NCI-H2107 (cell line): ENCODE measurements around the gene NKAIN1.

Experiments used
- DNase-seq: peaks from one replicate; lab custom pipeline; 2025; lab: John Stamatoyannopoulos, UW

Gene NKAIN1

DNA sequence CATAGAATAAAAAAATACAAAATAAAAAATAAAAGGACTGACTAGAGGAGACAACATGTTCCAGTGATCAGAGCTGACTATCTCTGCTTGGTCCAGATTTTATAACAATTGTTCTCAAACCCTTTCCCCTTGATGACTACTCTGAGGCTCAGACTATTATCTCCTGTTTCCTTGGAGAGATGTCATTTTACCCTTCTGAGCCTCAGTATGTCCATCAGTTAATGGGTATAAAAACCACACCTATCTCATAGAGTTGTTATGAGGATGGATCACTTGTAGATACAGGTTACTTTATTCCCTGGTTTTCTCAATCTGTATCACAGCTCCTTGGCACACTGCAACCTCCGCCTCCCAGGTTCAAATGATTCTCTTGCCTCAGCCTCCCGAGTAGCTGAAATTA lies 7.0 kb downstream of the NKAIN1 start:
- DNase-seq: no peak

- DNase-seq: no peak
Observed at GRCh38 chr1:31231802-31232201, 7.9 kb downstream of the NKAIN1 start.

- no peak for DNase-seq
Observed at GRCh38 chr1:31230378-31230777, 9.3 kb downstream of the NKAIN1 start.

- no peak for DNase-seq
Observed at GRCh38 chr1:31228986-31229385, 10.7 kb downstream of the NKAIN1 start.

DNA sequence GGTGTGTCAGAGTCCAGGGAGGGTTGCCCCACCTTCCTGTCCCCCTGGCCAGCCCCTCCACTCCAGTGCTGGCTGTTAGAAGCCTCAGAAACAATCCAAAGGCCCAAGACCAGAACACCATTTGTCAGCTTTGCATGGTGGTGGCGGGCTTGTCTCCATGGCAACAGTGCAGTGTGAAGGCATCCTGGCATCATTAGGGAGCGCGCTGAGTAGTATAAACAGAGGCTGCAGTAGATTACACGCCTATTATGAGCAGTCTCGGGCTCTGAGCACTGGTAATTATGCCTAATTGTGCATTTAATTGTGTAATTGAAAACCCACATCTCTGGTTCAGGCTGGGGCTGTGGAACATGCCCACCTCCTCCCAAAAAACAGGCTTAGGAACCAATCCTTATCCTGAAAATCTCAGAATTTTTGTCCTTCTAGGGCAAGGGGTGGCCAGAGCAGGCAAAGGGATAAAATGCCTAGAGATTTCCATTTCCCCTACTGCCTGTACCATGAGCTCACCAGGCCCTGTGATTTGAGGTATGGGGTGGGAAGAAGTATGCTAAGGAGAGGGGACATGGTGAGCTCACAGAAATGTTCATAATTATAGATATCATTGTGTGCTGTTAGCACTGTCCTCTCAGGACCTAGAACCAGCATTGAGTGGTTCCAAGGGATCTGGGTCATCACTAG lies 11.7 kb downstream of the NKAIN1 start:
- no peak for DNase-seq

DNA sequence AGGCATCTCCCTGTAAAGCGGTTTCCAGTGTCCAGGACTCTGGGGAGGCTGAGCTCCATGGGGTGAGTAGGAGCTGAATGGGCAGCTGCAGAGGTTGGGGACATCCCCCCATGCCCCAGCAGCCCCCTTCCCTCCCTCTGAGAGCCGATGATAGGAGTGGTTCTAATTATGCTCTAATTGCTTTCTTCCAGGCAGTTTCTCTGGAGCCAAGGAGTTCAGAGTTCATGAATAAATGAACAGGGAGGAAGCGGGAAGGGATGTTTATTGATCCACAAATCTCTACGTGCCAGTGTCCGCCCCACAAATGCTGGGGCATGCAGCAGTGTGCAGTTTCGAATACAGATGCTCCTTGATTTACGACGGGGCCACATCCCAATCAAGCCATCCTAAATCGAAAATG lies 15.6 kb downstream of the NKAIN1 start:
- DNase-seq: no peak

- DNase-seq: no peak
Observed at GRCh38 chr1:31222176-31222575, 17.5 kb downstream of the NKAIN1 start.

DNA sequence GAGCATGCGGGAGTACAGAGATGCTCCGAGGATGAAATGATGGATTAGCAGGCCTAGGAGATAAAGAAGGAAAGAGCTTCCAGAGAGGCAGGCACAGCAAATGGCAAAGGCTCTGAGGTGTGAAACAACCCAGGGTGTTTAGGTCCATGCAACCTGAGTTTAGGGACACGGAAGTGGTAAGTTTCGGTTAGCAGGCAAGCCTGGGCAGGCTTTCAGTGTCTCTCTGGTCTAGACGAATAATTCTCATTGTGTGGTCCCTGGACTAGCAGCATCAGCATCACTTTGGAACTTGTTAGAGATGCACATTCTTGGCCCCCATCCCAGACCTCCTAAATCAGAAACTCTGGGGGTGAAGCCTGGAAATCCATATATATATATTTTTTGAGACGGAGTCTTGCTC lies 18.6 kb downstream of the NKAIN1 start:
- DNase-seq: no peak

- DNase-seq: no peak
Observed at GRCh38 chr1:31219489-31219888, 20.2 kb downstream of the NKAIN1 start.

DNA sequence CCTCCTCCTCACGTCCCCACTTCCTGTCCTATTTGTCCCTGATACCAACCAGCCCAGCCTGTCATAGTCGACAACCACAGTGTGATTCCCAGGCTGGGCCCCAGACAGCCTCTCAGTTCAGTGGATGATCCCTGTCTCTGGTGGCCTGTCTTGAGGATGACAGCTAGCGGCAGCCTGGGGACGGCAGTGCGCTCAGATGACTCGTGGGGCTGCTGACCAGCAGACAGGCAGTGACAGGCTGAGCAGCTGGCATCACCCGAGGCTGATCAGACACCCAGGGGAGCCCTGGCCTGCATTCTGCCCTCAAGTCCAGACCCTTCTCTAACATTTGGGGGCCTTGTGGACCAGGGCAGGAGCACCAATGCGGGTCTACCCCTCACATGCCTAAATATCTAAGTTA lies 21.0 kb downstream of the NKAIN1 start:
- no peak for DNase-seq

- DNase-seq: peak; percentile 59
Observed at GRCh38 chr1:31216016-31216415, 23.7 kb downstream of the NKAIN1 start.

DNA sequence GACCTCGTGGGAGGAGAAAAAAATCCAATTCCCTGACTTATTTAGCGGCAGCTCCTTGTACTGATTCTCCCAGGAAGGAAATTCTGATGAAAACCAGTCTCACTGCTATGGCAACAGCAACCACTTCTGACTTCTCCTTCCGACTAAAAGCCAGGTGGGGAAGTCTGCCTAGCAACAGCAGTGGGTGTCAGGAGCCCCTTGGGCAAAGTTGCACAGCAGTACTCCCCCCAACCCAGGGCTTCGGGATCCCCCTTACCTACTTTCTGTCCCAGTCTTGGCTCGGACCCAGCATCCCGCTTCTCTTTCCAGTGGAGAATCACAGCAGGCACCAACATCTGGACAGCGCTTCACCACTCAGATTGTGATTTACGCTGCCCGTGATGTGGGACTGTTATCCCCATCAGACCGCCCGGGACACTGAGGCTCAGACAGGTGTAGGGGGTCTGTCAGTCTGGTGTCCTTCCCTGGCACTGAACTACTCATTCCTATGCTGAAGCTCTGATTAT lies 24.6 kb downstream of the NKAIN1 start:
- DNase-seq: no peak

GRCh38 chr1:31214316-31215064 lies 25.2 kb downstream of the NKAIN1 start:
- no peak for DNase-seq

DNA sequence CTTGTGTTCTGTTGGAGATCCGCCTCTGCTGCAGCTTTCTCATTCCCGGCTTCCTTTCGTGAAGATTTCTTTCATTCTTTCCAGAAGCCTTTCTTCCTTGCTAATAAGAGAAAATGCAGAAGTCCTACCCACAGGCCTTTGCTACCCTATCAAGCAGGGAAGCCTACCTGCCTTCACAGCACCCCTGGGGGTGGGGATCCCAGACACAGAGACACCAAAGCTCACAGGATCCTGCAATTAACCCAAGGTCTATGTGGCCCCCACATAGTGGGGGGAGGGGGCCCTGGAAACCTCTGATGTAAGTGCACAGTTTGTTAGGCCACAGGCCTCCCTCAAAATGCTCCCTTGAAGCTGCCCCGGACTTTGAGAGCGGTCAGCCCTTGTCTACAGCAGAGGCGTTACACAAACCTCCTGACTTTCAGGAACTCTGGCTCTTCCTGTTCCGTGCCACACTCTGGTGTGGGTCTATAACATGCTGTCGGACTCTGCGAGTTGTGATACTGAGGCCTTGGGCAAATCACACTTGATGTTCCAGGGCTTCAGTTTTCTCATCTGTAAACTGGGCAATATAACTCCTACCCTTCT lies 31.2 kb downstream of the NKAIN1 start:
- no peak for DNase-seq

DNA sequence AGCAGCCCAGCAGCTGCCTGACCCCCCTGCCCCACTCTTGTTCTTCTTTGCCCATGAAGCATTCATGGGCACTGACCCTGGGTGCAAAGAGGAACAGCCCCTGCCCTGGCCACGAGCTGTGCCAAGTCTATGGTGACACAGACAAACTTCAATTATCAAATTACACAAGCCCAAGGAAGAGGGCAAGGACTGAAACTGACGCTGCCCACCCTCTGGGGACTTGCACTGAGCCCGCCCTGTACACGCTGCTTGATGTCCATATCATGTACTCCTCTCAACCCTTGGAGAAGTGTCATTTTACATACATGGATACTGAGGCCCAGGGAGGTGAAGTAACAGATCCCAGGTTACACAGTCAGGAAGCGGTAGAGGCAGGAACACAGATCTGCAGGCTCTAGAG lies 32.1 kb downstream of the NKAIN1 start:
- no peak for DNase-seq

DNA sequence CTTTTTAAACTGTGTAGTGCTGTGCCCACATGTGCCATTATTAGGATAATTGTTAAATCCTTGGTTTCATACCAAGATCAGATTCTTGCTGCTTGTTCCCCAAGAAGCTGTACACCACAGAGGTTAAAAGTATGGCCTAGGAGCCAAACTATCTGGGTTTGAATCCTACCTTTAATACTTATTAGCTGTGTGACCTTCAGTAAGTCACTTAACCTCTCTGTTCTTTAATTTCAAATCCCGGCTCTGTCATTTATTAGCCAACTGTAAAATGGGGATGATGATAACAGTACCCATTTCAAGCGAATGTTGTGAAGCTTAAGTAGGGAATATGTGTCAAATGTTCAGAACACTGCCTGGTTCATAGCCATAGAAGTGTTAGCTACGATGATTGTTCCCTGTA lies 32.6 kb downstream of the NKAIN1 start:
- no peak for DNase-seq

DNA sequence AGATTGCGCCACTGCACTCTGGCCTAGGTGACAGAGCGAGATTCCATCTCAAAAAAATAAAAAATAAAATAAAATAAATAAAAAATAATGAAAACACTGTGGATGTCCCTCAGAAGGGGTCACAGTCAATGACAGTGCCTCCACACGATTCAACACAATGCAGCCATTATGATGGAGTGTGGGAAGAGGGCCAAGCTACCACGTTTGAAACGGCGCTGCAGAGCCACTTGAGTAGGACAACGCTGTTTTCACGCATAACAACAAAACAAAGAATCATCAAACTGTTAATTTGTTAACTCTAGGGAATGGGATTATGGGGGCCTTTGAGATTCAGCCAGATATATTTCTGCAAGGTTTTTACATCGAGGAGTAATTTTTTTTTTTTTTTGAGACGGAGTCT lies 36.5 kb downstream of the NKAIN1 start:
- DNase-seq: no peak

DNA sequence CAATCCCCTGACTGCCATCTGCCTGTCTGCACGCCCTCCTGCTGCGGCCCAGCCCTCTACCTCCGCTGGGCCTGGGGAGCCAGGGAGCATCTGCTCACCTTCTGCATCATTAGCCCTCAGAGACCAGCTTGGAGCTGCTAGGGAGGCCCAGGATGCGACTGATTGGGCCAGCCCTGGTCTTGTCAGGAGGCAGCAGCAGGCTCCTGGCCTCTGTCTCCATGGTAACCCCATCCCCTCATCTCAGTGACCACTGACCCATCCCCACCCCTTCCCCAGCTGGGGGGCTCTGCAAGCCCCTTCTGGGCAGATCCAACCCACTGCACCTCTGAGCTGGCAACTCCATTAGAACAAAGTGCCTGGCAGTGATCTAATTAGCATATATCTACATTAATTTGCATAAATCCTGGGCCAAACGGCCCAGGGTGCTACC lies 37.7 kb downstream of the NKAIN1 start:
- no peak for DNase-seq

- no peak for DNase-seq
Observed at GRCh38 chr1:31199949-31200348, 39.7 kb downstream of the NKAIN1 start.

DNA sequence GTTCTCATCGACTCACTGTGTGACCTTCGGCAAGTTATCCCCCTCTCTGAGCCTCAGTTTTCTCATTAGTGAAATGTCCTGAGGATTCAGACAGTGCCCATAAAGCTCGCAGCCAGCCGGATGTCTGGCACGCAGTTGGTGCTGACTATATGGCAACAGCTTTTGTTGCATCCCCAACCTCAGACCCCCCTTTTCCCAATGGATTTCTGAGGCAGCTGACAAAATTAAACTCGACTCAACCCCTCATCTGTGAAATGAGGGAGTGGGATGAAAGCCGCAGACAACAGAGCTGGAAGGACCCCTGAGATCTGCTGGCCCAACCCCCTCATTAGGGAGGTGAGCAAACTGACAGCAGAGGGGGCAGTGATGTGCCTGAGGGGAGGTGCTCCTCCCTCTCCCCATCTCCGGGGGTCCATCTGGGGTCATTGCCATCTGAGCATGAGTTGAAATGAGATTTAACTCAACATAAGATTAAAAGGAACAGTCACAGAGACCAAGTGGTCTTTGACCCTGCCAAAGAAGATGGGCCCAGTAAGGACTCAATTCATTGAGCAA lies 40.4 kb downstream of the NKAIN1 start:
- DNase-seq: no peak

DNA sequence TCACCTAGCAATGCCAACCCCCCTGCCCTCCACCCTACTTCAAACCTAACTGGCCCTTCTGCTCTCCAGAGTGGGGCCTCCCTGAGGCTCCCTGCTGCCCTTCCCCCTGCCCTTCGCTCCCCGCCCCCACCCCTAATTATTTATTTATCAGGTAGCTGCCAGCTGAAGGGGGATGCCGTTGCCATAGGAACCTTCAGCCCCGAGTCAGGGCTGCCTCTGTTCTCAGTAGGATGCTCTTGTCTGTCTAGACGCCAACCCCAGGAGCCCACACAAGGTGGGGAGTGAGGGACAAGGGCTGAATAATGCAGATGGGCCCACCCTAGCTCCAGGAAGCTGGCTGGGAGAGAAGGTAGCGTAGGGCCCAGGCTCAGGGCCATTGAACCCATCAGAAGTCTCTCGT lies 41.1 kb downstream of the NKAIN1 start:
- no peak for DNase-seq

GRCh38 chr1:31198150-31198549 lies 41.5 kb downstream of the NKAIN1 start:
- no peak for DNase-seq

GRCh38 chr1:31196685-31197084 lies 43.0 kb downstream of the NKAIN1 start:
- DNase-seq: no peak
